ENCODE results near the gene IQGAP1.
A peak's percentile ranks its signal among the peaks of the same experiment; 100 is the strongest.

The IQGAP1 gene

DNA sequence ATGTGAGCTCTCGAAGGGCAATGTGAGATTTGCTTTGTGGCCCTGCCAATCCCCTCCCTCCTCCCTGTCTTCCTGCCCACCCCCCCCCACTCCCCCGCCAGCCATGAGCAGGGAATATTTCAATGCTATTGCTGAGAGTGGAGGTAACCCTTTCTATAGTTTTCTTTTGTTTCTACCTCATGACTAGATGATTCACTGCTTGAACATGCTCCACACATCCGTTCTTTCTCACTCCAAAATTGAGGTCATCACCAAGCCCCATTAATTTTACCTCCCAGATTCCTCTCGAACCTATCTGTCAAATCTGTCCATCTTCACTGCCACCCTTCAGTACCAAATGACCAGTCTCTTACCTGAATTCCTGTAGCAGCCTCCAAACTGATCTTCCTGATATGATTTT is 23.8 kb upstream of the IQGAP1 start:
- no peak for DNase-seq (ENCODE audit: low read depth, low spot score)
- peak overlapping the region; percentile 96 for H3K27ac ChIP-seq

- no peak for DNase-seq (ENCODE audit: low read depth, low spot score)
- peak overlapping the region; percentile 96 for H3K27ac ChIP-seq
Observed at GRCh38 chr15:90365414-90366055, 22.5 kb upstream of the IQGAP1 start.

GRCh38 chr15:90367576-90367975 is 20.5 kb upstream of the IQGAP1 start:
- no peak overlapping the region for H3K27ac ChIP-seq
- DNase-seq (ENCODE audit: low read depth, low spot score): no peak

GRCh38 chr15:90375071-90375470 is 13.0 kb upstream of the IQGAP1 start:
- DNase-seq (ENCODE audit: low read depth, low spot score): no peak
- no peak overlapping the region for H3K27ac ChIP-seq

- DNase-seq (ENCODE audit: low read depth, low spot score): no peak
- no peak overlapping the region for H3K27ac ChIP-seq
Observed at GRCh38 chr15:90376789-90377188, 11.3 kb upstream of the IQGAP1 start.

GRCh38 chr15:90379263-90379662 is 8.8 kb upstream of the IQGAP1 start:
- H3K27ac ChIP-seq: no peak overlapping the region
- DNase-seq (ENCODE audit: low read depth, low spot score): no peak

- H3K27ac ChIP-seq: no peak overlapping the region
- no peak for DNase-seq (ENCODE audit: low read depth, low spot score)
Observed at GRCh38 chr15:90381515-90381914, 6.5 kb upstream of the IQGAP1 start.

GRCh38 chr15:90382320-90382719 is 5.7 kb upstream of the IQGAP1 start:
- H3K27ac ChIP-seq: no peak overlapping the region
- DNase-seq (ENCODE audit: low read depth, low spot score): no peak

- no peak overlapping the region for H3K27ac ChIP-seq
- no peak for DNase-seq (ENCODE audit: low read depth, low spot score)
Observed at GRCh38 chr15:90386221-90386620, 1.8 kb upstream of the IQGAP1 start.

GRCh38 chr15:90388462-90389380 is 679 bp downstream of the IQGAP1 start:
- DNase-seq (ENCODE audit: low read depth, low spot score): no peak
- H3K27ac ChIP-seq: peak overlapping the region; percentile 81

DNA sequence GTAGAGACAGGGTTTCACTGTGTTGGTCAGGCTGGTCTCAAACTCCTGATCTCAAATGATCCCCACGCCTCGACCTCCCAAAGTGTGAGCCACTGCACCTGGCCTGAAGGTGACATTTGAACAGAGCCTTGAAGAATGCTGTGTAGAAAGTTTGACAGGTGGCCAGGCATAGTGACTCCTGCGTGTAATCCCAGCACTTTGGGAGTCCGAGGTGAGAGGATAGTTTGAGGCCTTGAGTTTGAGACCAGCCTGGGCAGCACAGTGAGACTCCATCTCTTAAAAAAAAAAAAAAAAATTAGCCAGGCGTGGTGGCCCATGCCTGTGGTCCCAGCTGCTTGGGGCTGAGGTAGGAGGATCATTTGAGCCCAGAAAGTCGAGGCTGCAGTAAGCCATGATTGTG is 1.5 kb downstream of the IQGAP1 start:
- no peak for DNase-seq (ENCODE audit: low read depth, low spot score)
- H3K27ac ChIP-seq: peak overlapping the region; percentile 81

- no peak for DNase-seq (ENCODE audit: low read depth, low spot score)
- H3K27ac ChIP-seq: no peak overlapping the region
Observed at GRCh38 chr15:90393040-90393439, 5.0 kb downstream of the IQGAP1 start.

- no peak overlapping the region for H3K27ac ChIP-seq
- DNase-seq (ENCODE audit: low read depth, low spot score): no peak
Observed at GRCh38 chr15:90394074-90394473, 6.0 kb downstream of the IQGAP1 start.

GRCh38 chr15:90394748-90395442 is 6.9 kb downstream of the IQGAP1 start:
- H3K27ac ChIP-seq: no peak overlapping the region
- no peak for DNase-seq (ENCODE audit: low read depth, low spot score)

DNA sequence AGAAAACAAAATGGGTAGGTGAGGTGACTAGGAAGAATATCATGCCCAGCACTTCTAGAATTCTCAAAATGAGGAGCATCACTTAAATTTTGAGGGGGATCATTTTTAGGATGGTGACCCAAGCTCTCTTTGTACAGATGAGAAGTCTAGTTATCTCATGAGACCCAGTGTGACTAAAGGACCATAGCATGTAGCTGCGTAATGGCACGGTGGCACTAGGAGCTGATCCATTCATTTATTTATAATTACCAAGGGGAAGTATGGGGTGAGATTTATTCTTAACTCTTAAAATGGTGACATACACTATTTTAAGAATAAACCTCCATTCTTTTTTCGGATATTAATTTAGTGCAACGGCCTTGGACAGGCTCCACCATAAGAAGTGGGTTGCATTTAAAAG is 8.3 kb downstream of the IQGAP1 start:
- H3K27ac ChIP-seq: peak overlapping the region; percentile 11
- no peak for DNase-seq (ENCODE audit: low read depth, low spot score)

DNA sequence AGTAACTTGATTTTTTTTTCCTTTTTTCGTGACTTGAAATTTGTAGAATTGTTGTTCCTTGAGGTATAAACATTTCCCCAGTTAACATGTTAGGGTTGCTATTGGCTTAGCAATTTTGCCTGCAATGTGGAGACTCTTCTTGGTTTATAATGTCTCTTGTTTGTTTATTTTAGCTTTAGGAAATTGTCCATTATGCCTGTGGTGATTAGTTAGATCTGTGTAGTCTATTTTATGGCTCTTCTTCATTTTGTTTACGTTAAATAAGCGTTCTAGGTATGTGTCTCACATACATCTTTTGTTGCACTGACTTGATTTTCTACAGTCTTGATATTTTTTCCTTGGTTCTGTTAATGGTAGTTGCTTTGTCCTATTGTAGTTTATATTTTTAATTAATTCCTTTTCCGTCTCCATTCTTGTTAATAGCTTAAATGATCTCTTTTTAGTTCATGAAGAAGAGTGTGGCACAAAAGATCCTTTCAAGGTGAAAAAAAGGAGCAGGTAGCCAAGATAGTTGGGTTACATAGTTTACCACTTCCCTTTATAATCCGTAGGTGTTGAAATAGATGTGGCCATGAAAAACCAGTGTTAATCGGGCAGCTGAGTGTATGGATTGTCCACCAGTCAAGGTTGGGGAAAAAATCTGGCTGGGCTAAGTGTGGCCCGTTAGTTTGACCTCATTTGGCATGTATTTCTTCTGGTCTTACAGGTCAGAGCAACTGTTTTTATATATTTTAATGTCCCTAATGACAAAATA is 12.1 kb downstream of the IQGAP1 start:
- DNase-seq (ENCODE audit: low read depth, low spot score): no peak

DNA sequence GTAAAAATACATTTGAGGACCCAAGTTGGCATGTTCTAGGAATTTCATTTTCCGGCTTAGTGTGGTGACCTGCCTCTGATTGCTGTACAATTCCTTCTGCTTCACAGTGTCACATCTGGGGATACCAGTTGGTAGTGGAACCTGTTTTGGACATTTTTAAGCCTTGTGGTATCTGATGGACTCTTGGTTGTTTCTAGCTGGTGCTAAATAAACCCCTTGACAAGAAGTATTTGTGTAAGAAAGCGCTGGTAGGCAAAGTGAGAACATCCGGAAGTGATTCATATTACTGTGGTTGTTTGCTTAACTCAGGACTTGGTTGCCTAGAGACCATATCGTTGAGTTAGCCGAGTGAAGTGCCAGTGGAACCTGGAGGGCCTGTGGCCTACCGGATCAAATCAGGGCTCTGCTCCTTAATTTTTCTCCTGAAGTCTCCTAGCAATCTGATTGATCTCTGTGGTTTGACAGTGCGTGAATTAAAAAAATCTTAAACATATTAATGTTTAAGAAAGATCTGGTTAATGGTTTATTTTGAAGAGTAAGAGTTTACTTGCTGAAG is 12.8 kb downstream of the IQGAP1 start:
- DNase-seq (ENCODE audit: low read depth, low spot score): peak; percentile 69
- peak overlapping the region; percentile 84 for H3K27ac ChIP-seq

More for the DNA sequence above, 12.1 kb downstream of the IQGAP1 start:
- H3K27ac ChIP-seq: peak overlapping the region; percentile 84

GRCh38 chr15:90401495-90401894 is 13.5 kb downstream of the IQGAP1 start:
- DNase-seq (ENCODE audit: low read depth, low spot score): no peak
- peak overlapping the region; percentile 84 for H3K27ac ChIP-seq

- DNase-seq (ENCODE audit: low read depth, low spot score): no peak
- H3K27ac ChIP-seq: peak overlapping the region; percentile 84
Observed at GRCh38 chr15:90402223-90402622, 14.2 kb downstream of the IQGAP1 start.

DNA sequence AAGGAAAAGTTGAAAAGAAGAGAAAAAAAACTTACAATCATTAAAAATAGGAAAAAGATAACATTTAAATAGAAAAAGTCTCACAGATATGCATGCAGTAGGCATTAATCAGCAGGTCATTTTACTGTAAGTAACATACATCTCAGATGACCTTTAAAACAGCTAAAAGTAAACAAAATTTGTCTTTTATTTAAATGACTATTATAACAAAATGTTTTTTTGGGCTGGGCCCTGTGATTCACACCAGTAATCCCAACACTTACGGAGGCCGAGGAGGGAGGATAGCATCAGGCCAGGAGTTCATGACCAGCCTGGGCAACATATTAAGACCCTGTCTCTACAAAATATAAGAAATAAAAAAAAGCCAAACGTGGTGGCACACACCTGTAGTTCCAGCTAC is 14.7 kb downstream of the IQGAP1 start:
- no peak for DNase-seq (ENCODE audit: low read depth, low spot score)
- H3K27ac ChIP-seq: peak overlapping the region; percentile 84

Measured in epithelial cell of prostate (primary cell).